Common myeloid progenitor, CD34-positive (primary cell): ENCODE data around the gene LGALS7.

Experiments
- CTCF ChIA-PET: fragments of 350-600 bp; sonication (Branson Sonifier 250); formaldehyde crosslinking; loops from one replicate; lab custom pipeline; 2021; ENCODE audit warnings: antibody characterized with exemption; lab: Charles Lee
- POLR2A ChIA-PET: fragments of 350-600 bp; sonication (Branson Sonifier 250); formaldehyde crosslinking; loops from one replicate; lab custom pipeline; 2021; ENCODE audit warnings: antibody characterized with exemption; lab: Charles Lee
- DNase-seq, 3 donors: peaks; one replicate each; pipeline versions ENCODE4 v3.0.0 to v3.0.0-alpha.2; 2013
- H3K27ac ChIP-seq, 2 experiments: 1 replicate in 1 of 2; 2 replicates in 1 of 2; pipeline ENCODE4 v1.7.0; 2013; ENCODE audit warnings: inconsistent platforms in 2 of 2, low read length in 2 of 2, mild to moderate bottlenecking in 2 of 2, low read depth in 1 of 2, moderate library complexity in 1 of 2; ENCODE audit not compliant: severe bottlenecking in 2 of 2, insufficient read depth in 1 of 2, poor library complexity in 1 of 2
- H3K27me3 ChIP-seq, 5 experiments: replicated peaks in 2 of 5; 1 replicate in 3 of 5; 2 replicates in 2 of 5; pipeline versions ENCODE4 v1.6.1 to v1.7.0; 2013; ENCODE audit warnings: low read length in 4 of 5, mild to moderate bottlenecking in 2 of 5, moderate library complexity in 2 of 5, inconsistent platforms in 1 of 5; ENCODE audit not compliant: insufficient read depth in 5 of 5, control insufficient read depth in 4 of 5
- H3K36me3 ChIP-seq, 4 experiments: 1 replicate in 2 of 4; 2 replicates in 2 of 4; pipeline versions ENCODE4 v1.6.1 to v1.7.0; 2013; ENCODE audit warnings: low read length in 3 of 4, control low read depth in 1 of 4, mild to moderate bottlenecking in 1 of 4; ENCODE audit not compliant: control insufficient read depth in 4 of 4, insufficient read depth in 4 of 4
- H3K4me1 ChIP-seq, 4 experiments: 1 replicate in 3 of 4; 2 replicates in 1 of 4; pipeline versions ENCODE4 v1.6.1 to v1.7.1; 2013; ENCODE audit warnings: low read length in 3 of 4, mild to moderate bottlenecking in 3 of 4, control low read depth in 1 of 4, inconsistent platforms in 1 of 4, moderate library complexity in 1 of 4; ENCODE audit not compliant: control insufficient read depth in 4 of 4, insufficient read depth in 4 of 4; ENCODE audit errors: control extremely low read depth in 1 of 4
- H3K4me3 ChIP-seq, 7 experiments: 1 replicate in 4 of 7; 2 replicates in 3 of 7; pipeline versions ENCODE4 v1.5.1 to v1.7.0; 2013; ENCODE audit warnings: mild to moderate bottlenecking in 7 of 7, low read length in 6 of 7, moderate library complexity in 6 of 7, inconsistent platforms in 2 of 7, low read depth in 2 of 7, control low read depth in 1 of 7; ENCODE audit not compliant: insufficient read depth in 4 of 7, control insufficient read depth in 1 of 7; ENCODE audit errors: extremely low read depth in 1 of 7
- H3K9me3 ChIP-seq, 5 experiments: 1 replicate in 4 of 5; 2 replicates in 1 of 5; pipeline versions ENCODE4 v1.6.1 to v1.7.1; 2013; ENCODE audit warnings: low read length in 4 of 5, mild to moderate bottlenecking in 2 of 5, inconsistent platforms in 1 of 5, low read depth in 1 of 5, moderate library complexity in 1 of 5; ENCODE audit not compliant: control insufficient read depth in 4 of 5, insufficient read depth in 2 of 5; ENCODE audit errors: control extremely low read depth in 1 of 5
- WGBS: methylation state at CpG from one replicate; pipeline ENCODE4 v1.1.5; 2013; ENCODE audit not compliant: insufficient coverage; 5-methylcytosine and 5-hydroxymethylcytosine counted together

The LGALS7 gene

DNA sequence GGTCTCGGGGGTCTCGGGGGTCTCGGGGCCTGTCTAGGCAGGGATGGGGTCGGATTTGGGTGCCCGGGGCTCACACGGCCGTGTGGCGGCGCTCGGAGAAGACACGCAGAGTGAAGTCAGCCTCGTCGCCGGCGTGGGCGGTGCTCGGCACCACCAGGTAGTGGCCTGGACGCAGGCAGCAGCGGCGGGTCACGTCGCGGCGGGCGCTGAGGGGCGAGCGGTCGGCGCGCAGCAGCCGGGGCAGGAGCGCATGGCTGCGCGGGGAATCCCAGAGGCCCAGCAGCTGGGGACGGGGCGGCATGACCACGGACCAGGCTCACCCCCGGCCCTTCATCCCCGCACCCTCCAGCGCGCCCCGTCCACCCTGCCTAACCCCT, 37.3 kb downstream of the LGALS7 start:
- Histone ChIP-seq H3K9me3 (no peaks in the 10 kb centered on the region), H3K4me3 (peak overlapping the region; percentile 32 to 73 (median 57)), H3K27ac (no peak overlapping the region), H3K27me3 (no peaks in the 10 kb centered on the region), H3K4me1 (peaks cover 3 to 41% (median 37%) of the 10 kb centered on the region in 4 experiments), H3K36me3 (peaks cover 0 to 13% (median 9%) of the 10 kb centered on the region in 4 experiments)
- WGBS, result under 1% methylated on average over 39 of the region's 42 CpGs
- ChIA-PET CTCF (interaction anchor here (1.5 kb wide), 1 partner anchor 13 kb away, joined by 3 read pairs; no protein-coding TSS in a partner anchor), POLR2A (no interaction called here)
- peak; percentile 50 to 76 (median 64) for DNase-seq

DNA sequence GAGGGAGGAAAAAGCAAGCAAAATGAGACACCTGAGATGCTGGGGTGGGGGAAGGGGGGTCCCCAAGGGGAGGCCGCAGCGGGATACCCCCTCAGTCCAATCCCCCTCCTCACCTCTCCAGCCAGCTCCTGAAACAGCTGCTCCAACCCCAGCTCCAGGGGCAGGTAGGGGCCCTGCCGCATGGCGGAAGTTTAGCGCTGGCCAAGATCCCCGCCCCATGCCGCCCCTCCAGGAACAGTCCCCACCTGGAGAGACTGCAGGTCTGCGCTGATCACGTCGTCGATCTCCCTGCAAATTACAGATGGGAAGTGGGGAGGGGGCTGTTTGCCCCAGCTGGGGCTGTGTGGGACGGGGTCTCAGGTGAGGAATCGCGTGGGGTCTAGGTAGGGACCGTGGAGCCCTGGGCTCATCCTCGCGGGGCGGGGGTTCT, 38.0 kb downstream of the LGALS7 start:
- H3K27ac ChIP-seq, result no peak overlapping the region
- POLR2A ChIA-PET, result no interaction called here
- no peaks in the 10 kb centered on the region for H3K9me3 ChIP-seq
- WGBS, result 14% methylated on average over 6 of the region's 18 CpGs
- H3K4me3 ChIP-seq, result peak overlapping the region in 6 of 7 experiments; percentile 42 to 71 (median 46)
- H3K27me3 ChIP-seq, result no peaks in the 10 kb centered on the region
- H3K36me3 ChIP-seq, result peaks cover 0 to 20% (median 17%) of the 10 kb centered on the region in 4 experiments
- peak in 2 of 3 donors; percentile 42 to 55 for DNase-seq
- CTCF ChIA-PET, result interaction anchor here (1.4 to 2.9 kb wide), 4 partner anchors 13 to 191 kb away, joined by 3 to 7 read pairs (median 4); no protein-coding TSS in a partner anchor
- peaks cover 3 to 41% (median 37%) of the 10 kb centered on the region in 4 experiments for H3K4me1 ChIP-seq

- Histone ChIP-seq H3K4me1 (peaks cover 3 to 41% (median 37%) of the 10 kb centered on the region in 4 experiments), H3K36me3 (peaks cover 0 to 22% (median 17%) of the 10 kb centered on the region in 4 experiments), H3K27ac (no peak overlapping the region), H3K4me3 (peak overlapping the region in 5 of 7 experiments; percentile 42 to 71 (median 47)), H3K9me3 (no peaks in the 10 kb centered on the region), H3K27me3 (no peaks in the 10 kb centered on the region)
- 3% methylated on average over 9 of the region's 13 CpGs for WGBS
- ChIA-PET POLR2A (interaction anchor here (0.8 to 1.0 kb wide), 2 partner anchors 98 to 99 kb away, joined by 3 to 4 read pairs; no protein-coding TSS in a partner anchor), CTCF (interaction anchor here (0.6 to 2.9 kb wide), 8 partner anchors 10 to 196 kb away, joined by 3 to 7 read pairs (median 4); partner anchors contain the start of genes CAPN12, MRPS12 and SARS2)
- DNase-seq, result peak; percentile 23 to 65 (median 60)
These were observed 38.7 kb downstream of the LGALS7 start for GRCh38 chr19:38734426-38735256.

- Histone ChIP-seq H3K4me3 (peak overlapping the region in 5 of 7 experiments; percentile 42 to 71 (median 47)), H3K4me1 (peaks cover 3 to 41% (median 37%) of the 10 kb centered on the region in 4 experiments), H3K9me3 (no peaks in the 10 kb centered on the region), H3K27me3 (no peaks in the 10 kb centered on the region), H3K27ac (peak overlapping the region in 1 of 2 experiments; percentile 43), H3K36me3 (peaks cover 0 to 24% (median 19%) of the 10 kb centered on the region in 4 experiments)
- ChIA-PET CTCF (interaction anchor here (0.9 to 2.9 kb wide), 8 partner anchors 10 to 200 kb away, joined by 3 to 7 read pairs (median 5); partner anchors contain the start of genes CAPN12, MRPS12 and SARS2), POLR2A (interaction anchor here (0.8 to 1.0 kb wide), 2 partner anchors 98 to 100 kb away, joined by 3 to 4 read pairs; no protein-coding TSS in a partner anchor)
- no peak for DNase-seq
- WGBS, result 20% methylated on average over 1 of the region's 4 CpGs
These were observed 39.2 kb downstream of the LGALS7 start for GRCh38 chr19:38734176-38734425.

DNA sequence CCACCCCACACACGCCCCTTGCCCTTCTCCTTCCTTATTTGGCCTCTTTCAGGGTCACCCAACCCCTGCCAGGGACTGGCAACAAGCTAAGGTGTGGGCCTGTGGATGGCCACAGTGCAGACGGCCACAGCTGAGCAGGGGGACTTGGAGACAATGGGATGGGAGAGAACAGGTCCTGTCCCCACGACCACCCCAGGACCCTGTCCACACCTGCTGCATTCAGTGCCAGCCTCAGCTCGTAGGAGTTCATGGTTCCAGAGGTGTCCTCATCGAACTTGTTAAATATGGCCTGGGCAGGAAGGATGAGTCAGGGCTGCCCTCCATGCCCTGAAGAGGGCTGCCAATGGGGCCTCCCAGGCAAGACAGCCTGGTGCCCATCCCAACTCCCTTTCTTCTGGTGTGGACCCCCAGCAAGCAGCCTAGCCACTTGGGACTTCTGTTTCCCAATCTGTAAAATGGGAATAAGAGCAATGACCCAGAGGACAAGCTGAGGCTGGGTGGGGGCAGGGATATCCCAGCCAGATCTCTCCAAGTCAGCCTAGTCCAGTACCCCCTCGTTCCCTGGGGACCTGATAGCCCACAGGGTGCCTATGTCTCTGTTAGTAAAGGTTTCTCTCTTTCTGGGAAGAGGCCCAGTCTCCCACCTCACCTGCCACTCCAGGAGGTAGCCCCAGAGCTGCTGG, 39.7 kb downstream of the LGALS7 start:
- H3K27me3 ChIP-seq, result no peaks in the 10 kb centered on the region
- peak overlapping the region in 2 of 7 experiments; percentile 44 to 71 for H3K4me3 ChIP-seq
- CTCF ChIA-PET, result interaction anchor here (0.9 to 2.9 kb wide), 10 partner anchors 11 to 200 kb away, joined by 3 to 7 read pairs (median 4); partner anchors contain the start of genes CAPN12, MRPS12 and SARS2
- H3K9me3 ChIP-seq, result no peaks in the 10 kb centered on the region
- peak overlapping the region in 1 of 2 experiments; percentile 43 for H3K27ac ChIP-seq
- WGBS, result 96% methylated on average over 4 of the region's 6 CpGs
- peak in 1 of 3 donors; percentile 34 for DNase-seq
- H3K4me1 ChIP-seq, result peaks cover 3 to 41% (median 37%) of the 10 kb centered on the region in 4 experiments
- POLR2A ChIA-PET, result interaction anchor here (0.8 to 1.0 kb wide), 2 partner anchors 99 to 100 kb away, joined by 3 to 4 read pairs; no protein-coding TSS in a partner anchor
- H3K36me3 ChIP-seq, result peaks cover 0 to 29% (median 21%) of the 10 kb centered on the region in 4 experiments

DNA sequence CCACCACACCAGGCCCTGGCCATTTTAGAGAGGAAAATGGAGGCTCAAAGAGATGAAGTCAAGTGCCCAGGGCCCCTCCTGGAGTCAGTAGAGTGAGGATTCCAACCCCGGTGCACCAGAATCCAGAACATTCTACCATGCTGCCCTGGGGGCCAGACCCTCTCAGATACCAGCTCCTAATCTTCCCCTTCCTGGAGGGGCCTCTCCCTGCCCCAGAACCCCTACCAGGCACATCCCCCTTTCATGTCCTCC, 40.1 kb downstream of the LGALS7 start:
- DNase-seq, result no peak
- H3K4me3 ChIP-seq, result no peak overlapping the region
- WGBS, result 100% methylated on average over 1 of the region's 1 CpG
- H3K27me3 ChIP-seq, result no peaks in the 10 kb centered on the region
- H3K27ac ChIP-seq, result no peak overlapping the region
- no peaks in the 10 kb centered on the region for H3K9me3 ChIP-seq
- peaks cover 3 to 42% (median 37%) of the 10 kb centered on the region in 4 experiments for H3K4me1 ChIP-seq
- CTCF ChIA-PET, result interaction anchor here (1.0 to 2.9 kb wide), 9 partner anchors 9 to 201 kb away, joined by 3 to 7 read pairs (median 4); partner anchors contain the start of genes MRPS12 and SARS2
- peaks cover 0 to 34% (median 23%) of the 10 kb centered on the region in 4 experiments for H3K36me3 ChIP-seq
- POLR2A ChIA-PET, result no interaction called here
